Stimulated activated CD4-positive, alpha-beta T cell treated with anti-CD3 and anti-CD28 coated beads, Interleukin-15, amount 100 ng/mL, for 24 hours (primary cell): ENCODE measurements around the gene WNT7B.
A peak's percentile ranks its signal among the peaks of the same experiment; 100 is the strongest.
"Not testable (repeated sequence)": the region's sequence is repeated elsewhere in the genome, so short reads cannot be mapped to it uniquely, and the experiment has no call there.

Experiments
- DNase-seq: peaks from one replicate; pipeline ENCODE4 v3.0.0-alpha.2; 2020

The WNT7B gene

DNA sequence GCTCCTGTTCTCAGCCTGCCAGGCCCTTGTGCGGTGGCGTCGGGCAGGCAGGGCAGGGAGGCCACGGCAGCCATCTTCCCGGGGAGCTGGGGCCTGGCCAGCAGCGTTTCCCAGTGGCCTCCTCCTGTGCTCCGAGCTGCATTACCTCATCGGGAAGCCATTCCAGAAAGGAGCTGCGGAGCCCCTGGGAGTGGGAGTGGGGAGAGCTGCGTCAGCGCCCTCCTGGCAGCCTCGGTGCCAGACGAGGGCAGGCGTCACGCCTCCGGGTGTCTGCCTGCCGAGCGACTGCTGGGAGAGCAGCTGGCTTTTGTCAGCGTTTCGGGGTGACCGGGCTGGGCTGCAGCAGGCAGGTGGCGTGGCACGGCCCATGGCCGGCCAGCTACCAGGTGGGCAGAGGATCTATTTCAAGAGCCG lies 30.9 kb upstream of the WNT7B start:
- DNase-seq, result no peak

DNA sequence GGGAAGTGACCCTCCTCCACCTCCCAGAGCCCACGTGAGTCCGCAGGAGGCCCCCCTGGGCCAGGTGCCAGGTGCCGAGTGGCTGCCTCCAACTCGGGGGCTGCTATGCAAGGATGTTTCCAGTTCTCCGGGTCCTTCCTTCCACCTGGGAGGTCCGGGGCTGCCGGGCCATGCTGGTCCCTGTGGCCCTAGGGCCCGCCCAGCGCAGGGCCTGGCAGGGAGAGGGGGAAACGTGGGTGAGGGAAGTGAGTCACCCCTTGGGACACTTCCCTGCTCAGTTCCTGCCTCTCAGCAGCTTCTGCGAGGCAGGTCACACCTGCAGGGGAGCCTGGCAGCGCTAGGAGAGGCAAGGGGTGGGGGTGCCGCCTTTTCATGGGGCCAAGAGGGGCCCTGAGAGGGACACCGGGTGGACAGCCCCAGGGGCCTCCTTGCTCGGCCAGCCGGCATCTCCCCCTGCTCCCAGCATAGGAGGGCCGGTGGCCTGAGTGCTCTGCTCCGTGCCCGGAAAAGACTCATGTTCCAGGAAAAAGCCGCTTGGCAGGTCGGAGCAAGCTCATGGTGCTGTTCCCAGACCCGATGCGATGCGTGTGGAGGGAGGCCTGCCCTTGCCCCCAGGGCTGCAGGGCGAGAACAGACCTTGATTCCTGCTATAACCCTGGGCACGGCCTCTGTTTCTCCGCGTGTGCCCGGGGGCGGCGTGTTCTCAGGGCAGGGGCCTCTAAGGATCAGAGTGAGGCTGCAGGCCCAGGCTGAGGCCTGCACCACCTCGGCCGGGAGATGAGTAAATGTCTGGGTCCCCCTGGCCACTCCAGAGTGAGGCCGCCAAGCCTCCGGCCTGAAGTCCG lies 30.3 kb upstream of the WNT7B start:
- peak; percentile 33 for DNase-seq

DNA sequence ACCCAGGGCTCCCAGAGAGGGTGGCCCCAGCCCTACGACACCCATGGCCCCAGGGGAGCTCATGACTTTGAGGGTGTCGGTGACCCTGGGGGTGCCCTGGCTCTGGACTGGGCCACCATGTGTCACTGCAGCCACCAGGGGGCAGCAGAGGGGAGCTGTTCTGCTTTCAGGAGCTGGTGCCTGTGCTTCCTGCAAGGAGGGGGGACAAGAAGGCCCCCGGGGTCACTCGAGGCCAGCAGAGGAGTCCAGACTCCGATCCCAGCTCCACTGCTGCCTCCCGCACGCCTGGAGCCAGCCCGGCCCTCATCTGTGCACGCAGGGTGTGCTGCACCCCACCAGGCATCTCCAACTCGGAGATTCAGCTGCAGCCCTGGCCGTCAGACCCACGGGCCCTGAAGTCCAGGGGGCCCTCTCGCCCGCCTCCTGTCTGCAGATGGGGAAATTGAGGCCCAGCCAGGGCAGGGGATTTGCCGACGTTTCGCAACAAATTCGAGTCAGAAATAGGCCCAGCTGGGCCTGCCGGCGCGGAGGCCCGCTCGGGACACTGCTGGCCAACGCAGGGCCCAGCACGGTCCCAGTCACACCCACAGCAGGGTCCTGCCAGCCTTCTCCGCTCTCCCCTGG lies 29.5 kb upstream of the WNT7B start:
- peak; percentile 93 for DNase-seq

DNA sequence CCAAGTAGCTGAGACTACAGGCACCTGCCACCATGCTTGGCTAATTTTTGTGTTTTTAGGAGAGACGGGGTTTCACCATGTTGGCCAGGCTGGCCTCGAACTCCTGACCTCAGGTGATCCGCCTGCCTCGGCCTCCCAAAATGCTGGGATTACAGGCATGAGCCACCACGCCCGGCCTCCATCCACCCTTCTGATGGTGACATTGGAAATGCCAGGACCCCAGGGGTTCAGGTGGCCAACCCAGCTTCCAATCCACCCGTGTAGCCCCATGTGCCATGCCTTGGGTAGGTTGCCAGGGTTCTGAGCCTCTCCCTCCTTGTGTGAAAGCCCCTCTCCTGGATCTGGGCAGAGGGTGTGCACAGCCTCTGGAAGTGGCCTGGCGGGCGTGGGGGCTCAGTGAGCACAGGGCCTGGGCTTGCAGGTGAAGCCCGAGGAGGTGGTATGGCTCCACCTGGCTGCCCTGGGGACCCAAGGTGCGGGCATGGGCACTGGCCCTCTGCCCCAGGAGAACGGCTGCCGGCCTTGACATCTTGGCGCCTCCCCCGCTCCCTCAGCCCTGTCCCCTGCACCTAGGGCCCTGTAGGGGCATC lies 28.2 kb upstream of the WNT7B start:
- DNase-seq, result not testable (repeated sequence)

DNA sequence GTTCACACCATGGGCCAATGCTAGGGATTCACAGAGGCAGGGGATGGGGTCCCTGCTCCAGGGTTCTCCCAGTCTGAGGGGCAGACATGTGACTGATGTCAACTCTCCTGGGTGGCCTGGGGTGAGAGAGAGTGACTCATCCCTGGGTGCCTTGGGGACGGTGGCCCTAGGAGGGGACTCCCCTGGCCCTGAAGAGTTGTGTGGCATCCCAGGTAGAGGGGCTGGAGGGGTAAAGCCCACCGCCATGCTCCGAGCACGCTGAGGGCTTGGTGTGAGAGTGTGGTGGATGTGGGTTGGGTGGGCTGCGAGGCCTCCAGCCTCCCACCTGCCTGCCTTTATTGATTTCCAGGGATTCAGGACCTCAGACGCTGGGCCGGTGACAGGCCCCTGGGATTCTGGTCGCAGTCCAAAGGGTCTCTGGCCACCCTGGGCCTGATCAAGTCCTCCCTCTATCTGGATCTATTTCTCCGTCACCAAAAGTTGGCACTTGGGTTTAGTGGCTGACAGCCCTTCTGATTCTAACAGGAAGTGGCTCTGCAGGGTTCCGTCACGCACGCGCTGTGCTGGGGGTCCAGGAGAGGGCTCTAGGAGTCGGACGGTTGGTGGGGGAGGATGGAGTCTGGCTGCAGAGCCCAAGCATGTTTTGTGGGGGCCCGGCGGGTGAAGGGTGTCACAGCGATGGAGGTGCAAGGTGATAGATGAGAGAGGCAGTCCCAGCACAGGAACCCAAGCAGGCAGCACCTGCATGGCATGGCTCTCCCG lies 27.3 kb upstream of the WNT7B start:
- DNase-seq, result no peak

DNA sequence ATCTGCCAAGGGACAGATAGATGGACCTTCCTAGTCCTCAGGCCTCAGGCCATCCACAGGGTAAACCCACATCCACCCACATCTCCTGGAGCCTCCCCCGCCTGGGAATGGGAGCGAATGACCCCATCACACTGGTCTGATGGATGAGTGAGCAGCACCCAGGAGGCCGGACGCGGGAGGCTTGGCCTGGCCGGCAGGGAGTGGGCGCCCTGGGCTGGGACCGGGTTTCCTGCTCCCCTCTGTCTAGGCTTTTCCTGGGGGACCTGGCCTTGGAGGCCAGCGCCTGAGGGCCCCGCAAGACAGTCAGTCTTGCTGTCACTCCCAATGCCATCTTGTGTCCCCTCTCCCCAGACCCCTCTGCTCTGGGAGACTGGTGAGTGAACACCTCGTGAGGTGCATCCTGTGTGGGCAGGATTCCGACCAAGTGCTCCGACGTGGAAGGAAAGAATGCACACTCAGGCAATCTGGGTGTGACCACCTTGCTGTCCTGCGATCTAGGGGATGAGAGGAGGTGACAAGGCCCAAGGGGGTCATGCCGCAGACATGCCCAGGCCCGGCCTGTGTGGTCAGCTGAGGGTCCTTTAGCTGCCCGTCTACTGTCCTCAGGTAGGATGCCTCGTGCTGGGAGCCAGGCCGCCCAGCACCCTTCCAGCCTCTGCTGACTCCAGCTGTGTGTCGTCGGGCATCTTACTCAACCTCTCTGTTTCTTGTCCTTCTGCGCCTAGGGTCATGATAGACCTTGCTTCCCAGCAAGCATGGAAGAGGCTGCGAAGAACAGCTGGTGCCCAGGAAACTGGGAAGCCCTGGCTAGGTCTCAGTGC lies 26.5 kb upstream of the WNT7B start:
- DNase-seq, result no peak

DNA sequence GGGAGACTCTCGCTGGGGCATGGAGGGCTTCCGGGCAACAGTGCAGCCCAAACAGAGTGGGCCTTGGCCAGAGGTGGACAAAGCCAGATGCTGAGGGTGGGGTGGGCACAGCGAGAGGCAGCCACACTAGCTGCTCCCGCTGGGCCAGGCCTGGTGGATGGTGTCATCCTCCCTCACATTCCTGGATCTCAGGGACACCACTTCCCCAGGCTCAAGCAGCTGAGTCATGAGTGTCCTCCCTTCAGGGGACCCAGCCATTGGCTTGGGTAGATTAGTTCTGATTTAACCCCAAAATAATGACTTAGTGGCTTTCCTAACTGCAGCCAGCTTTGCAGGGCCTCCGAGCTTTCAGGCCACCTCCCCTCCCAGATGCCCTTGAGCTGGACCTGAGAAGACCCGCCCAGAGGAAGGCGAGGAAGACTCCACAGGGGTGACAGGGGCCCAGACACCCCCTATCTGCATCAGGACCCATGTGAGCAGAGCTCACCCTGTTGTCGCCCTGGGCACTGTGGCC lies 25.9 kb upstream of the WNT7B start:
- DNase-seq, result no peak

DNA sequence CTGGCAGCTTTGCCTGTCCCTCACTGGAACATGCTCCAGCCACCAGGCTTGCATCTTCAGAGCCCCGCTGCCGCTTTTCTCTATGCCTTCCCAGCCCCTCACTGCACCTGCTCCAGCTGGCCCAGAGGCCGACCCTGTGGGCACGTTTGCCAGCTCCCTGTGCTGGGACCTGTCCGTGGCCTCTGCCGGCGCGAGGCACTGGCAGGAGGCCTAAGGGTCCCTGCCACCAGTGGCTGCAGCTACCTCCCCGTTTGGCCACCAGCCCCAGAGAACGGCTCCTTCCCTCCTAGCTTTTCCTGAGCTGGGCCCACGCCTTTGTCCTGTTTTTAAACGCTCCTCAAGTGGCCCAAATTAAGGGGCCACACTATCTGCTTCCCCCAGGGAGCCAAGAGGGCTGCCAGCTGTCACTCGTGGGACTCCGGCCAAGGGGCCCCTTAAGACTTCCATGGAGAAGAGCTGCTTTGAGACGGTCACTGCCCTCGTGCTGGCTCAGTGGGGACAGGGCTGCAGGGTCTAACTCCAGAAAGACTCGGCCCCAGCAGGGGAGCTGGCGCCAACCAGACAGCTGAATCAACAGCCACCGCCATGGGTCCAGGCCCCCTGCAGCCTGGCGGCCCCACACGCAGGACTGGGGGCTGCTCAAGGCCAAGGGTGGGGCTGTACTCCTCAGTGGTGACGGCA lies 24.6 kb upstream of the WNT7B start:
- DNase-seq, result no peak

DNA sequence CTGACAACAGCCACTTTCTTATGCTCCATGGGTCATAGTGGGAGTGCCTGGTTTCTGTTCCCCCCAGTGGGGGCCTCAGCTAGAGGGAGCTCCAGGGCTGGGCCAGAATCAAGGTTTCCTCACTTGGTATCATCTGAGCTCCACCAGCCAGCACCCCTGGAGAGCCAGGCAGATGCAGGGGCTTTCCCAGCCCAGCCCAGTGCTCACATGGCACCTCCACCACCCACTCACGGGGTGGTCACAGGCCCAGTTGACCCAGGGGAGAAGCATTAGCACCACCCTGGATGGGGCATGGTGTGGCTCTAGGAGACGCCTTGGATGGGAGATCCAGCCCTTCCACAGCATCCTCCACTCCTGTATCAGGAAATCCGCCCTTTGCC lies 24.1 kb upstream of the WNT7B start:
- DNase-seq, result no peak

DNA sequence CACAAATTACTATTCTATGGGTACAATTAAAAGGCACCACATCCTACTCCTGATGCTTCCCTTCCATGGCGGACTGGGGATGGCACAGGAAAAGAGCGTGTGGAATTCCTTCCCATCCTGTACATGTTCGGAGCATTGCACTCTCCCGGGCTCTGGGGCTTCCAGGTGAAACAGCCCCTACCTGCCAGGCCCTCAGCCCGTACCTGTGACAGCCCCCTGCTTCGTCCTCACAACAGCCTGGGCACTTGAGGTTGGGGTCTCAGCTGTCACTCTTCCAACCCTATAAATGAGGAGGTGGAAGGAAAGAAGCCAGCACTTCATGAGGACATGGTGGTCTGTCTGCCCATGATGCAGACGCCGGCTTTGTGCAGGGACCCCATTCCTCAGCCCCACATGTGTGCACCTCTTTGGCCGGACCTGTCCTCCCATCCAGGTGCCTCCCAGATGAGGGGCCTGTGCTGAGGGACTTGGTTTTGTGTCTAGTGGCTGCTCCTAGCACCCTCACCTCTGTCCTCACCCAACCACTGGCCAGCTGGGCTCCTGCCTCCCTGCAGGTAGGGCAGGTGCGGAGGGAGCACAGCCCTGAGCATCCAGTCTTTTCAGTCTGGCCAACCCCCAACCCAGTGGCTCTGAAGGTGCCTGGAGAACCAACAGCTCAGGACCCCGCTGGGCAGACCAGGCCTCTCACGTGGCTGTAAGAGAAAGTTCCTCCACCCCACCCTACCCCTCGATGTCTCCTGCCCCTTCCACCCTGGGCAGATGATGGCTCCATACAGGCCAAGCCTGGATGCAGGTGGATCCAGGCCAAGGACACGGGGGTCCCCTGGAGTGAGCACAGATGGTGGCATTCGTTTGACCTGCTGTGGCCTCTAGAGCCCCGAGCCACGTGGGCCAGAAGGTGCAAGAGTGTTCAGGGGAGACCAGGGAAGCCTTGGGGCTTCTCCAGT lies 23.4 kb upstream of the WNT7B start:
- DNase-seq, result no peak

DNA sequence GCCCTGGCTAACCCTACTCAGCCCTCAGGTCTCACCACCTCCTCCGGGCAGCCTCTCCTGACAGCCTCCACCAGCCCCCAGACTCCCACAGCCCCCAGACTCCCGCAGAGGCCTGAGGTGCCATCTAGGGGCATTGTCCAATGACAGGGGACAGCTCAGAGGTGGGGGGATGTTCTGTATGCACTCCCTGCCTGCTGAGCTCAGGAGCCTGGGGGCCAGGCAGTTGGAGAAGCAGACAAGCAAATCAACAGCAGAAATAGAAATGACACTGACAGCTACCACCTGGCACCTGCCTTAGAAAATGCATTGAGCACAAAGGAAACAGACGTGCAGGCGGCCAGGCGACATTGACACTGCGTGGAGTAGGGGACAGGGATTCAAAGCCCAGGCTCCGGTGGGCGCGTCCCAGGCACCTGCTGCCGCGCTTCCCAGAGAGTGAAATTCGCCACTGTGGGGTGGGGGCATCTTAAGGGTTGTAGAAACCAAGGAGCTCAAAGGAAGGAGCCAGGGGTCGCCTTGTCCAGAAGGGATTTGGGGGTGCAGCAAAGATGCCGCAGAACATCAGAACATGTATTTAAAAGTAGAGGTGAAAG lies 22.5 kb upstream of the WNT7B start:
- DNase-seq, result no peak

DNA sequence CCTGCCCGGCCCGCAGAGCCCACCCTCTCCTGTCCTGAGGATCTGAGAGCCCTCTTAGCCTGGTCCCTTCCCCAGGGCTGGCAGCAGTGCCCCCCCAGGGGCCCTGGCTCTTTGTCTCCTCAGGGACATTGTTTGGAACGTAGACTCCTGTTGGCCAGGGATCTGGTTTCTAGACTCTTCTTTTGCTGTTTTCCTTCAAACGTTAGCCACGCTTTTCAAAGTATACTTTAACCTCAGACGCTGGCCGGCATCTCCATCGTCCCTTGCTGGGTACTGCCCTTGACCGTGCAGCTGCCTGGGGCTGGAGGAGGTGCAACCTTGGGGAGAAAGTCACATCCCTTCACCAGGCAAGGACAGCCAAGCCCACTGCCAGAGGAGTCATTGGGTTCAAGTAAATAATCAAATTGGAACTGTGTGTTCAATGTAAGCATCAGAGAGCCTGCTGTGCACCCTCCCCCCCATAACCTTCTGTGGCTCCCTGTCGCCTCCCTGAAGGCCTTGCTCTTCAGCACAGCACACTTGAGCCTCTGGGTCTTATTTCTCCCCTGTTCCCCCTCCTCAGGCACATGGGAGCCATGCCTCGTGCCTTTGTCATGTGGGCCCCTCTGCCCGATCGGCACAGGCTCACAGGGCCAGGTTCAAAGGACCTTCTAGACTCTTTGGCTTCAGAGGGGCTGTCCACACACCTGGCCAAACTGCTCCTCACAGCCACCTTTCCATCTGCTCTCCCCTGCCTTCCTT lies 21.8 kb upstream of the WNT7B start:
- DNase-seq, result no peak

DNA sequence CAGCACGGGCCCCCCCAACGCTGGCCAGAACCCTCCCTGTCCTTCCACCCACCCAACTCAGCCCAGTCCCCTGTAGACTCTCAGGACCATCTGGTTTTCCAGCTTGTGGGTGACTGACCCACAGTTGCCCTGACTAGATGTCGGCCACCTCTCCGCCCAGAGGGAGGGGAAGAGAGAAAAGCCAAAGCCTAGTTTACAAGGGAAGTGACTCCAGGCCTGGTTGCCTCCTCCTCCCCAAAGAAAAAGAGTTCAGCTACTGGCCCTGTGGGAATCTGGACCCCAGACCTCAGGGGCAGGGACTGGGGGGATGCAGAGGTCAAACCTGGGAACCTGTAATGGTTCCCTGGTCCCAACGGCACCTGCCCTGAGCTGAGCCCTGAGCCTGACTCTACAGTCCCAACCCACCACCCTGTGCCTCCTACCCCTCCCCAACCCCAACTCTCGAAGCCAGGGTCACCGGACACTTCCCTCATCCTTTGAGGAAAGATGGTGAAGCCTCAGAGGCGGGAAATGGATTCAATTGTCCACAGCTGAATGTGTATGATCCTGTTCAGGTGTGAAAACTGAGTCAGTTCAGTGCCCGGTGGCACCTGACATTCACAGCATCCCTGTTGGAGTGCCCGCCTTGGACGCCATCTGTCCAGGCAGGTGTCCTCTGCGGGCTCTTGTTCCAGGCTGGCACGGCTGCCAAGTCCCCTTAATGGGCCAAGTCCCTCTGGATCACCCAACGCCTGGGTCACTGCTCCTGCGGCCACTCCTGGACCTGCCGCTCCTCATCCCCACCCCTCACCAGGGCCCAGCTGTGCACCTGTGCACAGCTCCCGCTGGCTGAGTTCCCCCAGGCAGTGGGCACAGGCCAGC lies 21.0 kb upstream of the WNT7B start:
- DNase-seq, result no peak

DNA sequence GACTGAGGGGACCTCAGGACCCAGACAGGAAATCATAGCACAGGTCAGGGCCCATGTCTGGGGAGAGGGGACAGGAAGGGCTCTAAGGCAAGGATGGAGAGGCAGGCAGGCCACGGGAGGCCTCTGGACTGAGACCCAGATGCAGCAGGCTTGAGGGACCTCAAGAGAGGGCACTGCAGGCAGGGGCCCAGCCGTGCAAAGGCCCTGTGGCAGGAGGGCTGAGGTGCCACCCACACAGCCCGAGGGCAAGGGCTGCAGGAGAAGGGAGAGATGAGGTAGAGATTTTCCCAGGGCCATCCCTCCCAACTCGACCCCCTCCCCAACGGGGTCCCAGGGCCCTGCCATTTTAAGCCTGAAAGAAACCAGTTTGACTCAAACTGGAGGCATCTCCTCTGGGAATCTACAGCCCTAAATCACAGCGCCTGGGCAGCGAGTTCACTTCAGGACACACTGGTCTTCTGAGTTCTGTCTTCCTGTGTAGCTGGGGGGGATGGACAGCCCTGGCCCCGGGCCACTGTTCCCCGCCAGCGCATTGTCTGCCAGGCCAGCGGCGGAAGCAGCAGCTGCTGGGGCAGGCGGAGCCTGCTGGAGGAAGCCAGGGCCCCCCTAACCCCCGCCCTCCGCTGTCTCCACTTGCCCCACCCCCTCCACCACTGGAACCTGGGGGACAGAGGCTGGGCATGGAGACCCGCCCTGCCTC lies 20.3 kb upstream of the WNT7B start:
- no peak for DNase-seq

DNA sequence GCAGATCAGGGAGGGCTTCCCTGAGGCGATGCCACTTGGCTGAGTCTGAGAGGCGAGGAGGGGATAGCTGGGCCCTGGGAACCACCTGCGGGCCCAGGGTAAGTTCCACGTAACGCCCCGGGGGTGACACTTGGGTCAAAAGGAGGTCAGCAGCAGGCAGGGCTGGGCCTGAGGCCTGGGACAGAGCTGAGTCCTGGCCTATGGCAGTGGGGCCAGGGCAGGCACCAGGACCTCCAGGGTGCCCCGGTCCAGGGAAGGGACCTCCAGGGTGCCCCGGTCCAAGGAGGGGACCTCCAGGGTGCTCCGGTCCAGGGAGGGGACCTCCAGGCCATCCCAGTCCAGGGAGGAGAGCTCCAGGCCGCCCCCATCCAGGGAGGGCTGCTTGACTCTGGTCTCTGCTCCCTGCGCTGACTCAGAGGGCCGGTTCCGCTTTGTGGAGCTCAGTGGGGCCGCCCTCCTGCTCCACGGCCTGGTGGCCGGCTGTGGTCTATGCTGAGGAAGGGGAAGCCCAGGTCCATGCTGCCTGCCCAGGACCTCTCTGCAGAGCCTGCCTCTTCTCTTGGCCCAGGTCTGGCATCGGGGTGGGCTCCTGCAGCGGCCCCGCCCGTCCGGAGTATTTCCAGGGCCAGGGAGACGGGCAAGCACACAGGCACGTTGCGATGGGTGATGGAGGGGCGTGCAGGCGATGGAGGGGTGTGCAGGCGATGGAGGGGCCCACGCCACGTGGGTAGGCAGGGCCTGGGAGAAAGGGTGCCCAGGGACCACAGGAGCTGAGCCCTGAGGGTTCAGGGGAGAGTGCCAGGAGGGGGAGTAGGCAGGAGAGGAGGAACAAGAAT lies 19.5 kb upstream of the WNT7B start:
- DNase-seq, result no peak

DNA sequence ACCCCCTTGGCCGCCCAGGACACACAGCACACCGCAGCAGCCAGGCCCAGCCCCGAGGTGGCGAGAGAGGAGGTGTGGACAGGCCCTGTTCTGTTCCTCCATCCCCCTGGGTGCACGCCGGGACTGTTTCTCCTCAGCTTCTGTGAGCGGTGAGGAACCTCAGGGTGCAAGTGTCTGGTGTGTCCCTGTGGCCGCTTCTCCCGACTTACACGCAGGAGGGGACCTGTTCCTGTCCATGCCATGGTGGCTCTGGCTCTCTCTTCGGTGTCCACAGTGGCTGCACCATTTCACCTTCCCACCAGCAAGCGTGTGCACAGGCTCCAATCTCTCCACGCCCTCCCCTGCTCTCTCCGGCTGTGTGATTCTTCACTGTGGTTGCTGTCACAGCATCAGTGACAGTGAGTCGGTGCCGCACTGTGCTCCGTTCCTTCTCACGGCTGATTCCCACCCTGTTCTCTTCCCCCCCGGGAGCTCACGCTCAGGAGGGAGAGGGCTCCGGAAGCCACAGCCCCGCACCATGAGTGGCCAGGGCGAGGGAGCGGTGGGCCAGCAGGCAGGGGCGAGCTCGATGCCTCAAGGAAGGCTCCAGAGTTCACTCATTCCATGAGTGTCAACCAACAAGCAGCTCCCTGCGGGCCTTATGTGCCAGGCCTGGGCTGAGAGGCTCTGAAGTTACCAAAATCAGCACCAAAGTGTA lies 18.6 kb upstream of the WNT7B start:
- DNase-seq, result no peak
